ENCODE measurements around the gene SLC6A8.
A peak's percentile ranks its signal among the peaks of the same experiment; 100 is the strongest.
"Not testable (repeated sequence)": the region's sequence is repeated elsewhere in the genome, so short reads cannot be mapped to it uniquely, and the experiment has no call there.

The SLC6A8 gene

DNA sequence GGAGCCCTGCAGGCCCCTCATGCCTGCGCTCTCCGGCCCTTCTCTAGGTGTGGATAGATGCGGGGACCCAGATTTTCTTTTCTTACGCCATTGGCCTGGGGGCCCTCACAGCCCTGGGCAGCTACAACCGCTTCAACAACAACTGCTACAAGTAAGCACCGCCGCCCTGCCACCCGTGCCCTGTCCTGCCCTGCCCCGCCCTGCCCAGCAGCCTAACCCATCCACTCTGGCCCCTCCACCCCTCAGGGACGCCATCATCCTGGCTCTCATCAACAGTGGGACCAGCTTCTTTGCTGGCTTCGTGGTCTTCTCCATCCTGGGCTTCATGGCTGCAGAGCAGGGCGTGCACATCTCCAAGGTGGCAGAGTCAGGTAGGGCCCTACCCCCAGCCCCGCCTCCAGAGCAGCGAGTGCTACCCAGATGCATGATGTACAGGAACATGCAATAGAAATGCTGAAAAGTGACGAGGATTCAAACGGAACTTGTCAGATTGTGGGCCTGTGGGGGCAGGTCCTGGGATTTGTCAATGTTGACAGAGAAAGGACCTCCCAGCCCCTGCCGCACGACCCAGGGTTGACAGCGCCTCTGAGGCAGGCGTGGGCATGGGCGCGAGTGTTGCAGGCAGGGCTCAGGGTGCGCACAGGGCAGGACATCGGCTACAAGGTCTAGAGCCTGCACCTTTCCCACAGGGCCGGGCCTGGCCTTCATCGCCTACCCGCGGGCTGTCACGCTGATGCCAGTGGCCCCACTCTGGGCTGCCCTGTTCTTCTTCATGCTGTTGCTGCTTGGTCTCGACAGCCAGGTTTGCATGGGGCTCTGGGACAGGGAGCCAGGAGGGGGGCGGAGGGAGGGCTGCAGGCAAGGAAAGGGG lies 5.7 kb downstream of the SLC6A8 start:
- no peaks in the 10 kb centered on the region for H3K9me3 ChIP-seq (ENCODE audit: control insufficient read depth, low read length)
- H3K36me3 ChIP-seq (ENCODE audit: control insufficient read depth, insufficient read depth, low read length) = no peaks in the 10 kb centered on the region
- no peaks in the 10 kb centered on the region for H3K27me3 ChIP-seq (ENCODE audit: control insufficient read depth, insufficient read depth, low read length)
- H3K9ac ChIP-seq (ENCODE audit: low read length) = no peak overlapping the region
- no peak overlapping the region for H3K4me3 ChIP-seq (ENCODE audit: low read length)
- H3K4me1 ChIP-seq (ENCODE audit: control insufficient read depth, insufficient read depth, low read length) = peaks cover 7% of the 10 kb centered on the region

DNA sequence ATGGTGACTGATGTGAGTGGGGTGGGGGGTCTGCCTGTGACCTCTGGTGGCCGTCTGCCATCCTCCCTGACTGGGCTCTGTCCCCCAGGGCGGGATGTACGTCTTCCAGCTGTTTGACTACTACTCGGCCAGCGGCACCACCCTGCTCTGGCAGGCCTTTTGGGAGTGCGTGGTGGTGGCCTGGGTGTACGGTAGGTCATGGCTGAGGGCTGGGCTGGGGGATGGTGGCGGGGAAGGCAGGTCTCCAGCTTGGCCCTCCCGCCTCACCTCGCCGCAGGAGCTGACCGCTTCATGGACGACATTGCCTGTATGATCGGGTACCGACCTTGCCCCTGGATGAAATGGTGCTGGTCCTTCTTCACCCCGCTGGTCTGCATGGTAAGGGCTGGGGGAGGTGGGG lies 6.5 kb downstream of the SLC6A8 start:
- not testable (repeated sequence) for H3K9me3 ChIP-seq (ENCODE audit: control insufficient read depth, low read length); H3K9ac ChIP-seq (ENCODE audit: low read length); H3K36me3 ChIP-seq (ENCODE audit: control insufficient read depth, insufficient read depth, low read length); H3K4me3 ChIP-seq (ENCODE audit: low read length); H3K27me3 ChIP-seq (ENCODE audit: control insufficient read depth, insufficient read depth, low read length); H3K4me1 ChIP-seq (ENCODE audit: control insufficient read depth, insufficient read depth, low read length)

DNA sequence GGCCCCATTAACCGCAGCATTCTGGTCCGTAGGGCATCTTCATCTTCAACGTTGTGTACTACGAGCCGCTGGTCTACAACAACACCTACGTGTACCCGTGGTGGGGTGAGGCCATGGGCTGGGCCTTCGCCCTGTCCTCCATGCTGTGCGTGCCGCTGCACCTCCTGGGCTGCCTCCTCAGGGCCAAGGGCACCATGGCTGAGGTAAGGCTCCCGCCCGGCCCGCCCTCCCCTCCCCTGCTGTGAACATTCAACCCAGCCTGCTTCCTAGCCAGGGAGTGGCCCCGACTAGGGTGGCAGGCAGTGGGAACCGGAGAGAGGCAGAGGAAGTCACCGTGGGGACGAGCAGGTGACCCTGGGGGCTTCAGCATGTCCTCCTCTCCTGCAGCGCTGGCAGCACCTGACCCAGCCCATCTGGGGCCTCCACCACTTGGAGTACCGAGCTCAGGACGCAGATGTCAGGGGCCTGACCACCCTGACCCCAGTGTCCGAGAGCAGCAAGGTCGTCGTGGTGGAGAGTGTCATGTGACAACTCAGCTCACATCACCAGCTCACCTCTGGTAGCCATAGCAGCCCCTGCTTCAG lies 7.1 kb downstream of the SLC6A8 start:
- no peaks in the 10 kb centered on the region for H3K36me3 ChIP-seq (ENCODE audit: control insufficient read depth, insufficient read depth, low read length)
- H3K4me1 ChIP-seq (ENCODE audit: control insufficient read depth, insufficient read depth, low read length) = peaks cover 7% of the 10 kb centered on the region
- H3K4me3 ChIP-seq (ENCODE audit: low read length) = no peak overlapping the region
- no peaks in the 10 kb centered on the region for H3K27me3 ChIP-seq (ENCODE audit: control insufficient read depth, insufficient read depth, low read length)
- no peak overlapping the region for H3K9ac ChIP-seq (ENCODE audit: low read length)
- H3K9me3 ChIP-seq (ENCODE audit: control insufficient read depth, low read length) = no peaks in the 10 kb centered on the region

DNA sequence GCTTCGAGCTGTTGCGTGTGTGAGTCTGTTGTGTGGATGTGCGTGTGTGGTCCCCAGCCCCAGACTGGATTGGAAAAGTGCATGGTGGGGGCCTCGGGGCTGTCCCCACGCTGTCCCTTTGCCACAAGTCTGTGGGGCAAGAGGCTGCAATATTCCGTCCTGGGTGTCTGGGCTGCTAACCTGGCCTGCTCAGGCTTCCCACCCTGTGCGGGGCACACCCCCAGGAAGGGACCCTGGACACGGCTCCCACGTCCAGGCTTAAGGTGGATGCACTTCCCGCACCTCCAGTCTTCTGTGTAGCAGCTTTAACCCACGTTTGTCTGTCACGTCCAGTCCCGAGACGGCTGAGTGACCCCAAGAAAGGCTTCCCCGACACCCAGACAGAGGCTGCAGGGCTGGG lies 8.4 kb downstream of the SLC6A8 start:
- Histone ChIP-seq H3K9me3 (ENCODE audit: control insufficient read depth, low read length) (no peaks in the 10 kb centered on the region), H3K36me3 (ENCODE audit: control insufficient read depth, insufficient read depth, low read length) (no peaks in the 10 kb centered on the region), H3K27me3 (ENCODE audit: control insufficient read depth, insufficient read depth, low read length) (no peaks in the 10 kb centered on the region), H3K4me3 (ENCODE audit: low read length) (no peak overlapping the region), H3K9ac (ENCODE audit: low read length) (no peak overlapping the region), H3K4me1 (ENCODE audit: control insufficient read depth, insufficient read depth, low read length) (peaks cover 12% of the 10 kb centered on the region)

DNA sequence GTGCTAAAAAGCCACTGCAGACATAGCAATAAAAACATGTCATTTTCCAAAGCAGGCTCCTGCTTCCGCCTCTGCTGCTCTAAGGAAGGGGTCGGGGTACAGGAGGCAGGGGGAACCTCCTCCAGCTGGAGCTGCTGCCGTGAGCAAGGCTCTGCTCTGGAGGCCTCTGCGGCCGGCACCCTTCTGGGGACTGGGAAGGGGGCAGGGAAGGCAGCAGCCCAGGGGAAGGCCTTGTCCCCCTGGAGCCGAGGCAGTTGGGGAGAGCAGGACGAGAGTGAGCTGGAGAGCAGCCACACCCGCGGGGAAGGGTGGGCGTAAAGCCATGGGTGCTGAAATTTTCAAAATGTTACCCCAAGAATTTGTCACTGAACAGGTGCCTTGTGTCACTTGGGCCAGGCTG lies 8.8 kb downstream of the SLC6A8 start:
- not testable (repeated sequence) for H3K36me3 ChIP-seq (ENCODE audit: control insufficient read depth, insufficient read depth, low read length); H3K9ac ChIP-seq (ENCODE audit: low read length); H3K9me3 ChIP-seq (ENCODE audit: control insufficient read depth, low read length); H3K4me3 ChIP-seq (ENCODE audit: low read length); H3K27me3 ChIP-seq (ENCODE audit: control insufficient read depth, insufficient read depth, low read length)
- peaks cover 12% of the 10 kb centered on the region for H3K4me1 ChIP-seq (ENCODE audit: control insufficient read depth, insufficient read depth, low read length)

DNA sequence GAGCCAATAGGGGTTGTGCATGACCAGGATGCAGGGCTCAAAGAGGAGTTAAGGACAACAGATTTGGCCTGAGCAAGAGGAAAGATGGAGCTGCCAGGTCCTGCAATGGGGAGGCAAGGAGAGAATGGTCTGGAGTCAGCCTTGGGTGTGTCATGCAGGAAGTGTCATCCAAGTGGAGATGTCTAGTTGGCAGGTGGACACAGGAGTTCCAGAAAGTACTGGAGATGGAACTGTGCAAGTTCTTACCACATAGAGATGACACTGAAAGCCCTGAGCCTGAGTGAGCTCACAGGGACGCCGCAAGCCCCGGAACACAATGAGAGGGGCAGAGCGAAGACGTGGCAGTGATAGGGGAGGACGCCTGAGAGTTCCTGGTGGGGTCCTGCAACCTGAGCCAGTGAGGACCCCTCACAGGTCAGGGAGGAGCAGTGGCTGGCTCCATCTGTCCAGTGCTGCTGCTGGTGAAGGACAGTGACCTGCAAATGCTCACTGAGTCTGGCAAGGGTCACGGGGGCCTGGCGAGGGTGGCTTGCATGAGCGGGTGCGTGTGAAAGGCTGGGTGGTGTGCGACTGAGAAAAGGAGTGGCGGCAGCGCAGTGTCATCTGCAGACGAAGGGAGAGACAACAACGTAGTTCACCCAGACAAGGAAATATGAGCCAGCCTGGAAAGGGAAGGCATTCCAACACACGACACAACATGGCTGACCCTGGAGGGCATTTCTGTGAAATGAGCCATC lies 9.4 kb downstream of the SLC6A8 start:
- H3K4me3 ChIP-seq (ENCODE audit: low read length); H3K27me3 ChIP-seq (ENCODE audit: control insufficient read depth, insufficient read depth, low read length); H3K9ac ChIP-seq (ENCODE audit: low read length); H3K9me3 ChIP-seq (ENCODE audit: control insufficient read depth, low read length); H3K36me3 ChIP-seq (ENCODE audit: control insufficient read depth, insufficient read depth, low read length): not testable (repeated sequence)
- peaks cover 12% of the 10 kb centered on the region for H3K4me1 ChIP-seq (ENCODE audit: control insufficient read depth, insufficient read depth, low read length)

DNA sequence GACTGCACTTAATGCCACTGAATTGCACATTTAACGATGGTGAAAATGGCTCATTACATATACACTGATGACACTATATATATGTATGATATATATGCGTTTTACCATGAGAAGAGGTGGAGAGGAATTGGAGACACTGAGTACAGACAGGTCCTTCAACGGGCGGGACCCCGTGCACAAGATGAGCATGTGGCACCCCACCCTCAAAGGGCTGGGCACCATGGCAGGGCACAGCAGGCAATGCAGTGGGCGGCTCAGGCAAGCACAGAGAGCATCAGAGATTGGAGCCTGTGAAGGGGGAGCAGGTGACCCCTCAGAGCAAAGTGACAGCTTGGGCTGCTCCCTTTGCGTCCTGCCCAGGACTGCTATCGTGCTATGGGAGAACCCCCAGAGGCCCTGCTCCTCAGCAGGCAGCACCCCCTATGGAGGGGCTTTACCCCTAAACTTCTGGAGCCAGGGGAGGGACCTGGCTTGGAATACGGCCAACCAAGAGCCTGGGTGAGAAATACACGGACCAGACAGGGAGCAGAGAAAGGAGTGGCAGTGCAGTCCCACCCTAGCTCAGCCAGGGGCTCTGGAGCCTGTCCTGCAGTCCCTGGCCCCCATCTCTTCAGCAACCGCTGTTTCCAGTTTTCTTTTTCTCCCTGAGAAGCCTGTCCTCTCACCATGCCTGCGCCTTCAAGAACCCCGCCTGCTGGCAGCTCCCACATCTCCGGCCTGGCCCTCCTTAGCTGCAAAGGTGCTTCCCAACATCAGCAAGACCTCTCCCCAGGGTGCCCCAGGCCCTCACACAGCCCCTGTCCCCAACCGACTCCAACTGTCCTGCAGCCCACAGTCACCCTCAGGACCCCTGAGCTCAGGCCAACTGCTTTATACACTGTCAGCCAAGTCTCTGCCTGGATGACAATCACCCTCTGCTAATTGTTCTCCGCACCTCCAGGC lies 10.5 kb downstream of the SLC6A8 start:
- Histone ChIP-seq H3K4me3 (ENCODE audit: low read length) (no peak overlapping the region), H3K27me3 (ENCODE audit: control insufficient read depth, insufficient read depth, low read length) (no peaks in the 10 kb centered on the region), H3K9me3 (ENCODE audit: control insufficient read depth, low read length) (no peaks in the 10 kb centered on the region), H3K4me1 (ENCODE audit: control insufficient read depth, insufficient read depth, low read length) (peaks cover 13% of the 10 kb centered on the region), H3K9ac (ENCODE audit: low read length) (no peak overlapping the region), H3K36me3 (ENCODE audit: control insufficient read depth, insufficient read depth, low read length) (no peaks in the 10 kb centered on the region)

DNA sequence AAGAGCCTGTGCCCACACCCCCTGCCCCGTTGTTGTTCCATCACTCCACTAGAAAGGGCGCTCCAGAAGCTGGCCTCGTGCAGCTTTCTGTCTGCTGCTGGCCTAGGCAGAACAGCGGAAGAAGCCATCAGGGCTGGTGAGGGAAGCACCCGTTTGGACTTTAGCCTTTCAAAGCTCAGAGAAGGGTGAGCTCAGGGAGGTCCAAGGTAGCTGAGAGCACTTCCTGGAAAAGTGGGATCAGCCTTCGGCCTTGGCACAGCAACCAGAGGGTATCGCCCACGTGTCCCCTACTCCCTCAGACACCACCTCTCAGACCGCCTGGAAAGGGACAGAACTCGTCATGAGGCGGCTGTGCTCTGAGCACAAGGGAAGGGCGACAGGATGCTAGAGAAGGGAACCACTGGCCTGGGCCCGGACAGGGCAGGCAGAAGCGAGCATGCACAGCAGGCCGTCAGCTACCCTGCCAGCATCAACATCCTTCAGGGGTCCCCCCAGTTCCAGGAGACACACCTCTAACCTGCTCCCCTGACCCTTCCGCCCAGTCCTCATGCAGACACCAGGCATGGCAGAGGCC lies 11.6 kb downstream of the SLC6A8 start:
- H3K9ac ChIP-seq (ENCODE audit: low read length); H3K9me3 ChIP-seq (ENCODE audit: control insufficient read depth, low read length); H3K27me3 ChIP-seq (ENCODE audit: control insufficient read depth, insufficient read depth, low read length); H3K4me3 ChIP-seq (ENCODE audit: low read length); H3K36me3 ChIP-seq (ENCODE audit: control insufficient read depth, insufficient read depth, low read length): not testable (repeated sequence)
- peaks cover 22% of the 10 kb centered on the region for H3K4me1 ChIP-seq (ENCODE audit: control insufficient read depth, insufficient read depth, low read length)

DNA sequence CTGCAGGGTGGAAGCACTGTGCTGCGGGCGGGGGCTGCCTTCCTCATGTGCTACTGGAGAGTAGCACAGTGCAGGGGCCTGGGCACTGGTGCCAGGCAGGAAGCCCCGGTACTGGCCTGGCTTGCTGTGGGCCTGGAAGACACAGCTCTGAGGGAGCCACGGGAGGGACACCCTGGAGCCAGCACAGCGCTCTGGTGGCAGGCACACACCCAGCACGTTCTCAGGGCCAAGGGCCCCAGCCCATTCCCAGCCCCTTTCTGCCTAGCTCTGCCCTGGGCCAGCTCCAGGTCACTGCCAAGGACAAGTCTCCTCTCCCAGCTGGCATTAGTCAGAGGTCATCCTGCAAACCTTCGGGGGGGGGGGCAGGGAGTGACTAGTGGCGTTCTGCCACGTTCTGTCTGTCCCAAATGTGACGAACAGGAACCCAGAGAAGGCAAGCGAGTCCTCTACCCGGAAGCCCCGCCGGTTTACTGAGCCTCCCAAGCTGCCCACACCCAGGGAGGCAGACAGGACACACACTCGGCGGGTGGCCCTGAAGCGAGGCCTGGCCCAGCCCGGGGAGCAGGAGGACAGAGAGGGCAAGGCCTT lies 12.2 kb downstream of the SLC6A8 start:
- not testable (repeated sequence) for H3K4me3 ChIP-seq (ENCODE audit: low read length); H3K9me3 ChIP-seq (ENCODE audit: control insufficient read depth, low read length); H3K27me3 ChIP-seq (ENCODE audit: control insufficient read depth, insufficient read depth, low read length); H3K36me3 ChIP-seq (ENCODE audit: control insufficient read depth, insufficient read depth, low read length)
- H3K9ac ChIP-seq (ENCODE audit: low read length) = peak overlapping the region; percentile 34
- peaks cover 22% of the 10 kb centered on the region for H3K4me1 ChIP-seq (ENCODE audit: control insufficient read depth, insufficient read depth, low read length)

DNA sequence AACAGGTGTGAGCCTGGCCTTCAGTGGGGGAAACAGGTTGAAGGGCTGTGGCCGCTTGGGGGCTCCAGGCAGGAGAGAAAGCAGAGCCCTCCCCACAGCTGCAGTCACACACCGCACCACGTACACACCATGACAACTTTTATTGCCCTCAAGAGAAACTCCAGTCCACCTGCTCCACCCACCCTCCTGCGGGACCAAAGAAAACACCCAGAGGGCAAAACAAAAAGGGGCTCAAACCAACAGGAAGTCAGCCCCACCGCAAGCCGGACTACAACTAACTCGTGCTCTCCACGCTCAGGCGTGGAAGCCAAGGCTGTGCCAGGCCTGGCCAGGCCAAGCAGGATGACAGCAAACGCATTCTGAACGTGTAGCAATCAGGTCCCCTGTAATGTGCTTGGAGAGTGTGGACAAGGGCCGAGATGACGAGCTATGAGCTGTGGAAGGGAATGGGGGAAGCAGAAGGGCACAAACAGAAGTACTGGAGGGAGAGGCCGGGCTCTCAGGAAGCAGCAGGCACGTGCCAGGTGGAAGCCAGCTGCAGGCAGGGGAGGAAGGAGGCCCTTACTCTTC lies 12.7 kb downstream of the SLC6A8 start:
- Histone ChIP-seq H3K9me3 (ENCODE audit: control insufficient read depth, low read length) (no peaks in the 10 kb centered on the region), H3K36me3 (ENCODE audit: control insufficient read depth, insufficient read depth, low read length) (no peaks in the 10 kb centered on the region), H3K9ac (ENCODE audit: low read length) (peak overlapping the region; percentile 34), H3K4me1 (ENCODE audit: control insufficient read depth, insufficient read depth, low read length) (peaks cover 22% of the 10 kb centered on the region), H3K4me3 (ENCODE audit: low read length) (no peak overlapping the region), H3K27me3 (ENCODE audit: control insufficient read depth, insufficient read depth, low read length) (no peaks in the 10 kb centered on the region)

DNA sequence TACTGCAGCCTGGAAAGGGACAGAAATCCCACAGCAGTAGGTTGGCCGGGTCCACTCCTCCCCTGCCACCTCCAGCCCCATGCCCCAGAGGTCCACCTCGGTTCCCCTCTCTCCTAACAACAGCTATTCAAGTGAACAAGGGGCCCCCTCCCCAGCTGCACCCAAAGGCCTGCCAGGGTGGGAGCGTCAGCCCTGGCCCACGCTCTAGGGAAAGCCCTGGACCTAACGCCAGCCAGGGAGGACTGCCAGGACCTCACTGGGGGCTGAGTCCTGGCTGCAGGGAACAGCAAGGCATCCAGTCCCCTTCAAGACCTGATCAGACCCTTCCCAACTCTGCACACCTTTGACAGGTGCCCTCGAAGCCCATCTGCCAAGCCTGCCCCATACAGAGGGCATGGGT lies 13.2 kb downstream of the SLC6A8 start:
- H3K9me3 ChIP-seq (ENCODE audit: control insufficient read depth, low read length) = no peaks in the 10 kb centered on the region
- H3K9ac ChIP-seq (ENCODE audit: low read length) = no peak overlapping the region
- no peaks in the 10 kb centered on the region for H3K36me3 ChIP-seq (ENCODE audit: control insufficient read depth, insufficient read depth, low read length)
- no peaks in the 10 kb centered on the region for H3K27me3 ChIP-seq (ENCODE audit: control insufficient read depth, insufficient read depth, low read length)
- no peak overlapping the region for H3K4me3 ChIP-seq (ENCODE audit: low read length)
- peaks cover 22% of the 10 kb centered on the region for H3K4me1 ChIP-seq (ENCODE audit: control insufficient read depth, insufficient read depth, low read length)

Measured in mucosa of stomach (tissue), 1 donor.